MM.1S (cell line): Measurements from ENCODE around the gene RUNX2.

Experiments used
- DNase-seq: peaks from one replicate; pipeline ENCODE4 v3.0.0-alpha.2; 2015
- H2AFZ ChIP-seq: fragments of 300-600 bp; sonication (generic); 2 replicates; pipeline ENCODE4 v1.6.0; 2016; ENCODE audit warnings: antibody characterized with exemption, low read length
- H3F3A ChIP-seq: fragments of 300-600 bp; sonication (generic); 2 replicates; pipeline ENCODE4 v1.6.1; 2016; ENCODE audit warnings: mild to moderate bottlenecking, antibody characterized with exemption, low read length, moderate library complexity, mixed read lengths; ENCODE audit not compliant: insufficient read depth
- H3K27ac ChIP-seq: fragments of 300-600 bp; sonication (generic); 2 replicates; pipeline ENCODE4 v1.5.1; 2016; ENCODE audit warnings: mild to moderate bottlenecking, low read length
- H3K27me3 ChIP-seq: fragments of 300-600 bp; sonication (generic); replicated peaks from 2 replicates; pipeline ENCODE4 v1.6.0; 2016; ENCODE audit warnings: low read length; ENCODE audit not compliant: insufficient read depth
- H3K36me3 ChIP-seq: fragments of 300-600 bp; sonication (generic); replicated peaks from 2 replicates; pipeline ENCODE4 v1.6.1; 2016; ENCODE audit warnings: mild to moderate bottlenecking, low read length, mixed read lengths; ENCODE audit not compliant: insufficient read depth
- H3K4me1 ChIP-seq: fragments of 300-600 bp; sonication (generic); 2 replicates; pipeline ENCODE4 v1.6.1; 2016; ENCODE audit warnings: low read length, mixed read lengths
- H3K4me2 ChIP-seq: fragments of 300-600 bp; sonication (generic); 2 replicates; pipeline ENCODE4 v1.6.0; 2016; ENCODE audit warnings: low read depth, low read length
- H3K4me3 ChIP-seq: fragments of 300-600 bp; sonication (generic); 2 replicates; pipeline ENCODE4 v1.5.1; 2016; ENCODE audit warnings: low read length, mixed read lengths
- H3K79me2 ChIP-seq: fragments of 300-600 bp; sonication (generic); 2 replicates; pipeline ENCODE4 v1.6.1; 2016; ENCODE audit warnings: mixed run types, low read length, mixed read lengths
- H3K9ac ChIP-seq: fragments of 300-600 bp; sonication (generic); 2 replicates; pipeline ENCODE4 v1.6.1; 2016; ENCODE audit warnings: low read length, mixed read lengths
- H3K9me2 ChIP-seq: fragments of 300-600 bp; sonication (generic); replicated peaks from 2 replicates; pipeline ENCODE4 v1.6.1; 2016; ENCODE audit warnings: mild to moderate bottlenecking, low read length, mixed read lengths; ENCODE audit not compliant: insufficient read depth
- H3K9me3 ChIP-seq: fragments of 300-600 bp; sonication (generic); replicated peaks from 2 replicates; pipeline ENCODE4 v1.6.1; 2016; ENCODE audit warnings: mild to moderate bottlenecking, low read length, mixed read lengths; ENCODE audit not compliant: insufficient read depth
- H4K20me1 ChIP-seq: fragments of 300-600 bp; sonication (generic); 2 replicates; pipeline ENCODE4 v1.6.1; 2016; ENCODE audit warnings: mild to moderate bottlenecking, low read length, moderate library complexity, mixed read lengths; ENCODE audit not compliant: insufficient read depth
- EZH2 ChIP-seq: fragments of 300-600 bp; sonication (generic); optimal IDR thresholded peaks from 2 replicates; pipeline ENCODE3; 2017; ENCODE audit warnings: low read depth, mild to moderate bottlenecking, antibody characterized with exemption, low read length, mixed read lengths
- EZH2phosphoT487 ChIP-seq: fragments of 300-600 bp; sonication (generic); IDR thresholded peaks from 2 replicates; pipeline ENCODE4 v1.6.1; 2018; ENCODE audit warnings: antibody characterized with exemption, low read length
- TF ChIP-seq, protein P1 (sequence below): fragments of 300-600 bp; sonication (generic); IDR thresholded peaks from 2 replicates; pipeline ENCODE4 v1.5.1; 2016; ENCODE audit warnings: antibody characterized with exemption, low read length, mixed read lengths

The RUNX2 gene

DNA sequence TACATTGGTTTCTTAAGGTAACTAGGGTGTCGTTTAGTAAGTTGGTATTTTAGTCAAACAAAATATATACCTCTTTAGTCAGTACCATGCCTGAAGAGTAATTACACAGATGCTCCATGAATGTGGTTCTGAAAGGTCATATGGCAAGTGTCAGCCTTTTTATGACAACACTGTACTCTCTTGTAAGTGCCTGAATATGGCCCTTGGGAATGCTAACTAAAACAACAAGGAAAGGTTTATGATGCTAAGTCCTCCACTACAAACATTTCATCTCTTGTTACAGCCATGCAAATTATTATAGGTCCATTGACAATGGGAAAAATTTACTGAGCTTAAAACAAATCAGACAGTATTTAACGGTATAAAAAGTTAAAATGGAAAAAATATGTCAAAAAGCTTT is 88.6 kb downstream of the RUNX2 start:
- no peak overlapping the region for H3K4me3 ChIP-seq

DNA sequence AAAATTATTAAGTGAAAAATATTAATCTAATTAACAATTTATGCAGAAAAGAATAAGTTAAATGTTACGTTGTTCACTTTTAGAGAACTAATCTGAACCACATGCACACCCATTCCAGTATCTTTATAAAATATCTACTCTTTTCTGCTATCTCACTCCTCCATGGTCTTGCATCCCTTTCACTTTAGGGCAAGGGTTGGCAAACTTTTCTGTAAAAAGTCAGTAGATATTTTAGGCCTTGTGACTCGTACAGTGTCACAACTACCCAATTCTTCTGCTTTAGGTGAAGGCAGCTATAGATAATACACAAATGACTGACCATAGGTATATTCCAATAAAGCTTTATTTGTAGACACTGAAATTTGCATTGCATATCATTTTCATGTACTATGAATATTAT is 89.3 kb downstream of the RUNX2 start:
- Histone ChIP-seq H4K20me1 (no peaks in the 10 kb centered on the region), H3K79me2 (peaks cover 50% of the 10 kb centered on the region), H3K4me1 (peaks cover 34% of the 10 kb centered on the region), H3K4me3 (no peak overlapping the region), H2AFZ (no peak overlapping the region), H3K9me2 (no peaks in the 10 kb centered on the region), H3K36me3 (no peaks in the 10 kb centered on the region), H3K9me3 (no peaks in the 10 kb centered on the region), H3K4me2 (no peak overlapping the region), H3K27me3 (no peaks in the 10 kb centered on the region), H3F3A (peaks cover 28% of the 10 kb centered on the region), H3K27ac (no peak overlapping the region), H3K9ac (no peak overlapping the region)
- TF ChIP-seq EZH2 (no peak), EZH2phosphoT487 (no peak)
- TF ChIP-seq, protein P1, sequence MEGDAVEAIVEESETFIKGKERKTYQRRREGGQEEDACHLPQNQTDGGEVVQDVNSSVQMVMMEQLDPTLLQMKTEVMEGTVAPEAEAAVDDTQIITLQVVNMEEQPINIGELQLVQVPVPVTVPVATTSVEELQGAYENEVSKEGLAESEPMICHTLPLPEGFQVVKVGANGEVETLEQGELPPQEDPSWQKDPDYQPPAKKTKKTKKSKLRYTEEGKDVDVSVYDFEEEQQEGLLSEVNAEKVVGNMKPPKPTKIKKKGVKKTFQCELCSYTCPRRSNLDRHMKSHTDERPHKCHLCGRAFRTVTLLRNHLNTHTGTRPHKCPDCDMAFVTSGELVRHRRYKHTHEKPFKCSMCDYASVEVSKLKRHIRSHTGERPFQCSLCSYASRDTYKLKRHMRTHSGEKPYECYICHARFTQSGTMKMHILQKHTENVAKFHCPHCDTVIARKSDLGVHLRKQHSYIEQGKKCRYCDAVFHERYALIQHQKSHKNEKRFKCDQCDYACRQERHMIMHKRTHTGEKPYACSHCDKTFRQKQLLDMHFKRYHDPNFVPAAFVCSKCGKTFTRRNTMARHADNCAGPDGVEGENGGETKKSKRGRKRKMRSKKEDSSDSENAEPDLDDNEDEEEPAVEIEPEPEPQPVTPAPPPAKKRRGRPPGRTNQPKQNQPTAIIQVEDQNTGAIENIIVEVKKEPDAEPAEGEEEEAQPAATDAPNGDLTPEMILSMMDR: no peak
- no peak for DNase-seq

More for the DNA sequence above, 88.6 kb downstream of the RUNX2 start:
- Histone ChIP-seq H3K27me3 (no peaks in the 10 kb centered on the region), H3K4me1 (peaks cover 34% of the 10 kb centered on the region), H3K79me2 (peaks cover 44% of the 10 kb centered on the region), H3K9ac (no peak overlapping the region; the same call in 1 of the 2 replicates), H3K9me3 (no peaks in the 10 kb centered on the region), H3K4me2 (peak overlapping the region; percentile 59), H4K20me1 (no peaks in the 10 kb centered on the region), H2AFZ (no peak overlapping the region), H3F3A (peaks cover 27% of the 10 kb centered on the region), H3K27ac (peak overlapping the region; percentile 33; the same call in 1 of the 2 replicates), H3K9me2 (no peaks in the 10 kb centered on the region), H3K36me3 (no peaks in the 10 kb centered on the region)
- no peak for DNase-seq
- TF ChIP-seq, protein P1: no peak
- TF ChIP-seq EZH2 (no peak), EZH2phosphoT487 (no peak)

DNA sequence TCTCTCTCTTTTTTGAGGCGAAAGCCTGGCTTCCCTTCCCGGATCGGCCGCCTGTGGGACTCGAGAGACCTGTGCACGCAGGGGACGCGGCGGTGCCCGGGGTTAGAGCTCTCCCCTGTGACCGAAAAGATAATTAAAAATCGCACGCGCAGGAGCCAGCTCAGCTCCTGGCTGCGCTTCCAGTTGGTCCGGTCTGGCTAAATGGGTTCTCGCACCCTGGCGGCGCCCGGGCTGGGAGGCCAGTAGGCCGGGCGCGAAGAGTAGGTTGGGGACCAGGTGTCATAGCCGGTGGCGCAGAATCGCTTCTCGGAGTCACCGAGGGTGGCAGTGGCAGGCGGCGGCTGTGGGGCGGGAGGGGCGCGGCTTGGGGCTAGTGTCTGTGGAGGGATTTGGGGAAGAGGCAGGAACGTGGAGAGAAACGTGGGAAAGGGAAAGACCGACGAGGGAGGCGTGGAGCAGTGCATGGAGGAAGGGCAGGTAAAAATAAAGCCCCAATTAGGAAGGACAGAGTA is 91.5 kb downstream of the RUNX2 start:
- peak overlapping the region; percentile 98 for H3K27ac ChIP-seq
- no peaks in the 10 kb centered on the region for H3K9me2 ChIP-seq
- H3K9me3 ChIP-seq: no peaks in the 10 kb centered on the region
- peak overlapping the region; percentile 100 for H3K9ac ChIP-seq
- H3F3A ChIP-seq: peaks cover 37% of the 10 kb centered on the region
- H3K4me3 ChIP-seq: peak overlapping the region; percentile 95
- H2AFZ ChIP-seq: peak overlapping the region; percentile 32
- H3K27me3 ChIP-seq: no peaks in the 10 kb centered on the region
- peak; percentile 90 for DNase-seq
- peaks cover 34% of the 10 kb centered on the region for H3K4me1 ChIP-seq
- H3K36me3 ChIP-seq: no peaks in the 10 kb centered on the region
- H3K4me2 ChIP-seq: peak overlapping the region; percentile 93
- TF ChIP-seq, protein P1: peak; percentile 50
- TF ChIP-seq EZH2: no peak
- peaks cover 72% of the 10 kb centered on the region for H3K79me2 ChIP-seq
- no peaks in the 10 kb centered on the region for H4K20me1 ChIP-seq
